Stimulated activated CD4-positive, alpha-beta T cell treated with anti-CD3 and anti-CD28 coated beads, TNF-alpha, amount 100 ng/mL, for 1 hour (primary cell): ENCODE results near the gene NUP205.
"Not testable (repeated sequence)": the region's sequence is repeated elsewhere in the genome, so short reads cannot be mapped to it uniquely, and the experiment has no call there.

Experiments used
- DNase-seq, 3 donors: peaks; one replicate each; pipeline ENCODE4 v3.0.0-alpha.2; 2020; ENCODE audit warnings: low read depth in 3 of 3, low spot score in 1 of 3

Gene NUP205

GRCh38 chr7:135617781-135618180, 60.1 kb downstream of the NUP205 start:
- DNase-seq = no peak

DNA sequence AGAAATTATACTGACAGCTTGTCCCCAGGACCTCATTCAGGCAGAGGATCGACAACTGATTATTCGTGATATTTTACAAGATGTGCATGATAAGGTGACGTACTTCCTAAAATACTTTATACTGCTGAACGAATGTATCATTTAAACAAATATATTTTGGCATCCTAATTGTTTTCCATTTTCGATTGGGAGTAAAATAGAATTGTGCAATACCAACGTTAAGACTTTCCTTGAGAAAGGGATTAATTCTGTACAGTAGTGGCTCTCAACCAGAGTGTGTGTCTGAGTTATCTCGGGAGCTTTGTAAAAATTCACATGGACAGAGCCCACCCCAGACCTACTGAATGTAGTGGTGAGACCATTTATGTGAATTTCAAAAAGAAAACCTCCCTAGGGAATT, 60.8 kb downstream of the NUP205 start:
- no peak for DNase-seq

- no peak for DNase-seq
Observed at GRCh38 chr7:135620447-135620846, 62.7 kb downstream of the NUP205 start.

DNA sequence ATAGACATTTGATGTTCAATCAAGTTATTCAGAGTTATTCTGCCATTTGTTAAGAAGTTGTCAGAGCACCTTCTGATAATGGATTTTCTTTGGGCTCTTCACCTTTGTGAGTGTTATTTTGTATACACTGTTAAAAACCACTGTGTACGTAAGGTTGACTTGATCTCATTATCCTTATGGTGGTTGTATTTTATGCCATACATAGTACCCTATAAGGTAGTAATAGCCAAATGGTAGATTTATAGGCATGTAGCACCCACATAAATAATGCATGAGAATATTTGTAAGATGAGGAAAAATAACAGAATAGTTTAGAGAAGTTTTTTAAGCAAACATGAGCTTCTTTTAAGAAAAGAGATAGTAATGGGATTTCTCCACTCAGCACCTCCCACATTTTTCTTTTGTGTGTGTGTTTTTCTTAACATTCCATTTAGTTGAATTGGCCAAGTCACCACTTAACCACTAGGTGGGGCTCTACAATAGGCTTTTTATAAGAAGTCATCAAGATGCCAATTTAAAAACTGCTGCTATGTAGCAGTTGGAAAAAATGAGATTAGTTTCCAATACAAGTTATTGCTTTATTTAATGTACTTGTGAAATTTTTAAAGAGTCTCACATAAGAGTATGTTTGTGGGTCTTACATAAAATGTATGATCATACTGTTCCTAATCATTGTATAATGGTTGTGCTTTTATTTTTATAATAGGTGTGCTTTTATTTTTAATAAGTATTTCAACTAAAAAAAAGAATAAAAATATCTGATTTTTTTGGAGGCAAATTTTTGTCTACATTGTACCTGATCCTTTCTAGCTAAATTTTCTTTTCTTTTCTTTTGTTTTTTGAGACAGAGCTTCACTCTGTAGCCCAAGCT, 63.5 kb downstream of the NUP205 start:
- no peak for DNase-seq

DNA sequence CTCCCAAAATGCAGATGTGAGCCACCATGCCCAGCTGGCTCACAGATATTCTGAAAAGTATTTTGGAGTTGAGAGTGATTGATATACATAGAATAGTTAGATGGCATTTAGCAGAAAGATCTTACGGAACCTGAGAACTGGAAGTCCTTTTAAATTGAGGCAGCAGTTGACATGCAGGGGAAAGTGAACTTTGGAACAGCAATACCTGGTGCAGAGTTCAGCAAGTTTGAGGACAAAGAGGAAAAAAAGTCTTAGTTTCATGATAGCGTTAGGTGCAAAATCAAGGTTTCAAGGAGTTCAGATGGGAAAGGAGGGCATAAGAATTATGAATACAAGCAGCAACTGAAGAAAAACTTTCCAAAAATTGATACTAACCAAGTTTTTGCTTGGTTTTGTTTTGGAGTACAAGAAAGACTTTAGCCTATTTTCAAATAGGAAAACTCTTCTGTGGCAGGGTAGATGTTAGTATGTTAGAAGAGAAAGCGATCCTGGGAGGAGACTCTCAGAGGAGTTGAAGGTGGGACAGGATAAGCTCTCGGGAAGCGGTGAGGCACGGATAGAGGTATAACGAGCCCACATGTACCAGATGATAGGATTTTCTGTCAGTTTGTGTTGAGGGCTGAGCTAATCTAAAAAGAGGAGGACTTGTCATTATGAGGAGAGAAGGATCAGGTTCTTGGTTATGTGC, 76.6 kb downstream of the NUP205 start:
- DNase-seq = no peak

DNA sequence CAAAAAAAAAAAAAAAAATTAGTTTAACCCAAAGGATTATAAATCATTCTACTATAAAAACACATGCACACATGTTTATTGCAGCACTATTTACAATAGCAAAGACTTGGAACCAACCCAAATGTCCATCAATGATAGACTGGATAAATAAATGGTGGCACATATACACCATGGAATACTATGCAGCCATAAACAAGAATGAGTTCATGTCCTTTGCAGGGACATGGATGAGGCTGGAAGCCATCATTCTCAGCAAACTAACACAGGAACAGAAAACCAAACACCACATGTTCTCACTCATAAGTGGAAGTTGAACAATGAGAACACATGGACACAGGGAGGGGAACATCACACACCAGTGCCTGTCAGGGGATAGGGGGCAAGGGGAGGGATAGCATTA, 82.0 kb downstream of the NUP205 start:
- DNase-seq = not testable (repeated sequence)

DNA sequence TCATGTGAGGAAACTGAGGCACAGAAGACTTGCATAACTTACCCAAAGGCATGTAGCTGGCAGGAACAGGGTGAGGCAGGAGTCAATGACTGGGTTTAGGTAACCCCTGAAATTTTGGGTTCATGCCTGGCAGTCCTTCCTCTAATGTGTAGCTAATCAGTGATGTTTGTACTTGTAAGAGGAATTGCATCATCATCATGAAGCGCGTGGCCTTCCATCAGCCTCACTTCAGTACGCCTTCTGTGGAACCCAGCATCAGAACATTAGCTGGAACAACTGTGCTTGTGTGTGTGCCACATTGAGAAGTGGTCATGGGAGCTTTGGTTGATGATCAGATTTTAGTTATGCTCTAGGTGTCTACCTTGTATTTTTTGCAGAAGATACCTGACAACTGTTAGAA, 86.4 kb downstream of the NUP205 start:
- no peak for DNase-seq

DNA sequence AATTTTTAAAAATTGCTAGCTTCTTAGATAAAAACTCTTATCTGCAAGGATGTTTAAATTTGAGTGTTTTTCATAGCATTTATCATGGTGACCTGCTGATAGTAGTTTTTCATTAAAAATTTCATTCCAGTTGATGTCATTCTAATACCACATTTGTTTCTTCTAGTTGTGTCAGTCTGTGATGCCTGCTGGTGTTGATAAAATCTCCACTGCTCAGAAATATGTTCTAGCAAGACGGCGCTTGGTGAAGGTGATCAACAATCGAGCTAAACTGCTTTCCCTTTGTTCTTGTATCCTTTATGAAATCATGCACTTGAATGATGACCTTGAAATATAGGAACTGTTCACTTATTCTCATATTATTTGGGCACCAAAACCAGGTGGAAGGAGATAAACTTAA, 87.0 kb downstream of the NUP205 start:
- DNase-seq = no peak

DNA sequence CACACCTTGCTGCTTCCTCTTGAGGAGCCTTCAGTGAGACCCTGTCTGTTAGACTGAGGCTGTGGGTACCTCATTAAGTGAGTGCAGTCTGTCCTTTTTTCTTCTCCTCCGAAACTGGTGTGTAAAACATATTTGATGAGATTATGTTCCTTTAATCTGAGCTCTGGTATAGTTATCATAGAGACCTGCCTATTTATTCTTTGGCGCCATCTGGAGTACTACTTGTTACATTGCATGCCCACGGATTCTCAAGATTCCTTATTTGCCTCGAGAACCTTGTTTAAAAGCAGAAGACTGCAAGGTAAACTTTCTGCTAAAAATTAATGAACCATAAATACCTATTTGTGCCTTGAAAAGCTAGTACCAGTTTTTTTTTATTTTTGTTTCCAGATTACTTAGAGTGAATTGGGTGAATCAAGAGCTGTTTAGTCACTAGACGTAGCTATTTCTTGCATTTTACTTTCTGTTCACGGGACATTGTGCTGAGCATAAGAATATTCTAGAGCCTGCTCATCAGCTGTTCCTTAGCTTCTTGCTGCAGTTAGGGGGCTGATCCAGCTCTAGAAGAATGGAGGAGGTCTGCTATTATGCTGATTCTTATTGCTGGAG, 87.7 kb downstream of the NUP205 start:
- DNase-seq = no peak

DNA sequence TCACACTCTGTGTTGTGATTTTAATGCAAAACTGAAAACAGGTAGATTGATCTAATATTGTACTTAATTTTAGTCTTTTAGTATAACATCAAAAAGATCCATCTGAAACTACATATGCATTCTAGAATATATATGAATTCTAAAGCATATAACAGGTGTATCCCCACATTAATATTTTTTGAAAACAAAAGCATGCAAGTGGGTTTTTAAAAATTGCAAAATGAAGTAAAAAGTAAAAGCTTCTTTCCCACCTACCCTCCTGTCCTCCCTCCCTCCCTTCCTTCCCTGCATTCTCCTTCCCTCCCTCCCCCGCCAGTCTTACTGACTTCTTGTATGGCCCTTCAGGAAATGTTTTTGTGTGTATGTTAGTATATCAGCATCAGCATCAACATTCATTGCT, 90.0 kb downstream of the NUP205 start:
- no peak for DNase-seq

DNA sequence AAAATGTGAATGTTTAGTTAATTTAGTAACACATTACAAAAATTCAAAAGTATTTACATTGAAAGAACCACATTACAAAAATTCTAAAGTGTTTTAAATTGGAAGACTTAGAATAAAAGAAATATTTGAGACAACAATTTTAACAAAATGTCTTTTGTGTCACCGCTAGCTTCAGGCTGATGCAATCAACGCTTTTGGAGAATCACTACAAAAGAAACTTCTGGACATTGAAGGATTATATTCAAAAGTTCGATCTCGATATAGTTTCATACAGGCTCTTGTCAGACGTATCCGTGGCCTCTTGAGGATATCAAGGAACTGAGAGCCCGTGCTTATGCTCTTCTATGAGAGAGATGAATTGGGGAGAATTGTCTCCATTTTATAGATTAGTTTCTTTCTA, 90.5 kb downstream of the NUP205 start:
- no peak for DNase-seq

GRCh38 chr7:135650831-135651573, 93.3 kb downstream of the NUP205 start:
- DNase-seq = no peak

- DNase-seq = no peak
Observed at GRCh38 chr7:135653340-135654080, 95.8 kb downstream of the NUP205 start.

DNA sequence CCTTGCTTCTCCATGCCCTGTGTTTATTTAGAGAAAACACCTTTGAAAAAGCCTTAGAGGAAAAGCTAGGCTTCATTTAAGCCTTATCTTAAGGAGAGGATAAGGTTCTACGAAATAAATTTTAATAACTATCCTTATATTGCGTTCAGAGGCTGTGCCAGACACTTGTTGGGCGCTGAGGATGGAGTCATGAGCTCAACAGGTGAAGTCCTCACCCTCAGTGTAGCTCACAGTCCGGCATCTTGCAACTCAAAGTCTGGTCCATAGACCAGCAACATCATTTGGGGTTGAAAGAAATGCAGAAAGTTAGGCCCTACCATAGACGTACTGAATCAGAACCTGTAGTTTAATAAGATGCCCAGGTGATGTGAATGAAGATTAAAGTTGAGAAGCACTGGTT, 100.8 kb downstream of the NUP205 start:
- DNase-seq = no peak

DNA sequence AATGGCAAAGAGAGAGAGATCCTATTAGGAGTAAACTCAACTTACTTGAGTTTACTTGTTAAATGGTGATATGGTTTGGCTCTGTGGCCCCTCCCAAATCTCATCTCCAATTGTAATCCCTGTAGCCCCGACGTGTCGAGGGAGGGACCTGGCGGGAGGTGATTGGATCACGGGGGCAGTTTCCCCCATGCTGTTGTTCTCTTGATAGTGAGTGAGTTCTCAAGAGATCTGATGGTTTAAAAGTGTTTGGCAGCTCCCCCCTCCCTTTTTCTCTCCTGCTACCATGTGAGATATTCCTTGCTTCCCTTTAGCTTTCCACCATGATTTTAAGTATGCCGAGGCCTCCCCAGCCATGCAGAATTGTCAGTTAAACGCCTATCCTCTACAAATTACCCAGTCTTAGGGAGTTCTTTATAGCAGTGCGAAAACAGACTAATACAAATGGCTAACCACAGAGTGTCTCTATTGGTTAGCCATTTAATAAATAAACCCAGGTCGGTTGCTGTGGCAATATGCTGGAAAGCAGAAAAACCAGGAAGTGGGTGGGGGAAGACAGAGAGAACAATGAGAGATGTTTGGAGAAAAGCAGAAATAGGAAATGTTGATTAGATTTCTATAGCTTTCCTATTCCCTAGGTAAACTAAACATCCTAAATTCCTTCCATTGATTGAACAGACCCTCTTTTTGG, 101.6 kb downstream of the NUP205 start:
- DNase-seq = no peak

- no peak for DNase-seq
Observed at GRCh38 chr7:135661311-135662122, 103.8 kb downstream of the NUP205 start.

DNA sequence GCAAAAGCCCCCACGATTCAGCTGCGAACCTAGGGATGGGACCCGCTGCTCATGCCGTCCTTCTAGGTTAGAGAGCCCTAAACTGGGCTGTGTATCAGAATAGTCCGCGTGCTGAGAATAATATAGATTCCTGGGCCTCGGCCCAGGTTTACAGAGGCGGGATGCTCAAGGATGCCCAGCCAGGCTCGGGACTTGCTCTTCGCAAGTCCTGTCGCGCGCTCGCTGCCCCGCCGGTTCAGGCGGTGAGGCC, 104.3 kb downstream of the NUP205 start:
- DNase-seq = no peak

DNA sequence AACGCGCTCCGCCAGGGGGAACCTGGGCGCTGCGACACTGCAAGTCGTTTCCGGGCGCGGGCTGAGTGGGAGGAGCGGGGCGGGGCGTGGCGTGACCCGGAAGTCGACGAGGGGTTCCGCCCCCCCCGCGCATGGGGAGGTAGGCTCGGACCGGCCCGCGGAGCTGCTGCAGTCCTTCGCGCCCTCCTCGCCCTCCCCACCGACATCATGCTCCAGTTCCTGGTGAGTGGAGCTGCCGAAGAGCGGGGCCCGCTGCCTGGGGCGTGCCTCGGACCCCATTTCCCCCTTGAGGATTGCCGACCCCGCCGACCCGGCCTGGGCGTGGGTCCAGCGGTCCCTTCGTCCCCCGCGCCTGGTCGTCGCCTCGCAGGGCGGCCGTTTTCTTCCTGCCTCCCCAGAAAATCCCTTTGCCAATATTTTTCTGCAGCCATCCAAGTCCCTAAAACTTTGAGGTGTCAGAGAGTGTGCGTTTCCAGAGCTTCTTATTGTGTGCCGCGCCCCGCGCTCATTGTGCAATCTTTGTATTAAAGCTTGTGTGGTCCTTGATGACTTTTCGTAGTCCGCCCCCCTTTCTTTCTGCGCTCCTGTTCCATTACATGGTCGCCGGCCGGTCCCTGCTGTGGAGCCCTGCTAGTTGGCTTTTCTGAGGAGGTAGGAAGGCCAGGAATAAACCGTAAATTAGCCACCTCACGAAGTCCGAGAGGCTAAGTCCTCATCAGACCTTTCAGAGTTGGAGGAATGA, 104.8 kb downstream of the NUP205 start, which contains the start of gene STMP1:
Gene STMP1, plus strand, starts transcription at position 142 of the 742 bp plus-strand sequence.
- peak; percentile 86 to 98 (median 93) for DNase-seq

- DNase-seq = no peak
Observed at GRCh38 chr7:135664046-135664589, 106.4 kb downstream of the NUP205 start.
